BLaER1 (cell line): ENCODE measurements around the gene CCL27.
A peak's percentile ranks its signal among the peaks of the same experiment; 100 is the strongest.

Source experiments
- H3K27ac ChIP-seq: shearing (Covaris generic); formaldehyde crosslinking; 2 replicates; pipeline ENCODE4 v1.8.1; 2022
- H3K27me3 ChIP-seq: shearing (Covaris generic); formaldehyde crosslinking; 2 replicates; pipeline ENCODE4 v1.8.1; 2022
- H3K36me3 ChIP-seq: shearing (Covaris generic); formaldehyde crosslinking; 2 replicates; pipeline ENCODE4 v1.8.1; 2022
- H3K4me1 ChIP-seq: shearing (Covaris generic); formaldehyde crosslinking; 2 replicates; pipeline ENCODE4 v1.8.1; 2022
- H3K4me2 ChIP-seq: shearing (Covaris generic); formaldehyde crosslinking; 2 replicates; pipeline ENCODE4 v1.8.1; 2022
- H3K4me3 ChIP-seq: shearing (Covaris generic); formaldehyde crosslinking; 2 replicates; pipeline ENCODE4 v1.8.1; 2022
- H3K9ac ChIP-seq: shearing (Covaris generic); formaldehyde crosslinking; 2 replicates; pipeline ENCODE4 v1.8.1; 2022
- H3K9me3 ChIP-seq: shearing (Covaris generic); formaldehyde crosslinking; 2 replicates; pipeline ENCODE4 v1.8.1; 2022
- H4K20me1 ChIP-seq: shearing (Covaris generic); formaldehyde crosslinking; 2 replicates; pipeline ENCODE4 v1.8.1; 2022
- Cebpa-rat ChIP-seq: shearing (Covaris generic); IDR thresholded peaks from 2 replicates; pipeline ENCODE4 v1.8.1; 2022

Gene CCL27

DNA sequence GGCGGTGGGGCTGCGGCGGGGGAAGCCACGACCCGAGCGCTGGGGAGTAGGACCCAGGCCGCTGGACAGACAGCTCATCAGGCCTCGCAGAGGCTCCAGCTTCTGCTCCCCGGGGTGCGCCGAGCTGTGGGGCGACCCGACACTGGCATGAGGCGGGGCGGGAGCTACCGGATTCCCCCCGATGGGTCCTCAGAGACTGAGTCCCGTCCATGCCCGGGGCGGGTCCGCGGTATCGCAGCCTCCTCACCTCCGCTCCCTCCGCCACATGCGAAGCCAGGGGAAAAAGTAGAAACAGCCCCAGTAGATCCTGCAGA is 2.6 kb upstream of the CCL27 start:
- Histone ChIP-seq H3K4me3 (peak overlapping the region; percentile 68), H3K9ac (peak overlapping the region; percentile 73), H3K4me1 (peaks cover 17% of the 10 kb centered on the region), H3K27ac (no peak overlapping the region), H3K36me3 (peaks cover 8% of the 10 kb centered on the region; the same call in 1 of the 2 replicates), H3K4me2 (peak overlapping the region; percentile 98), H3K9me3 (peaks cover 5% of the 10 kb centered on the region; the same call in 1 of the 2 replicates), H3K27me3 (no peaks in the 10 kb centered on the region), H4K20me1 (no peaks in the 10 kb centered on the region)
- no peak for TF ChIP-seq Cebpa-rat

DNA sequence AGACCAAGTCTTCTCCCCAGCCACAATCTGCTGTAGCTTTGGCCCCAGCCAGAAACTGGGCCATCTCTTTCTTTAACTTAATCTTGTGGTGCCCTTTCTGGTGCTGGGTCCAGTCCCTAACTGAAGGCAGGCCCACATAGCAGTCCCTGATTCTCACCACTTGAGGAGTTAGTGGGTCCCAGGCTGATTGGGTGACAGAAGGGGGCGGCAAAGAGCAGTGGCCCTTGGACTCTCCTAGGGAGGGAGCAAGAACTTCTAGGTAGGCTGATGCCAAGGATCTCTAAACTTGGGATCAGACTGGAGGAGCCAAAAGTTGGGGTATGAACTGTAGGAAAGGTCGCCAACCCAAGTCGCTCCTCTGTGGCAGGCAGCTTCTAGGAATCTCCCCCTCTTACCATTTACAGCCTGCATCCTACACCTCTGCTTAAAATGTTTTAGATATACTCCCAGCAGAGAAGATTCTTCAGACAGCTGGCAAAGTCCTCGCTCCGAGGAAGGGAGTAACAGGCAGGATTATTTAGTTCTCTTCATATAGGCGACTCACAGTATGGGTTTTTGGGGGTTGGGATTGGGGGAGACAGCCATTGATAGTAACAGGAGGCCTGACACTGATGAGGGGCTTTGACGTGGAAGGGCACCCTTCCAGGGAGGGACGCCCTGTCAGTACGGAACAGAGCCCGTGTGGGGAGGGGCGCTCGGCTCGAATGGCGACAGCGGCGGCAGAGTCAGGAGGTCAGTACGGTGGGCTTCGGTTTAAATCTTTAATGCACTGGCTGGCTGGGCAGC is 2.0 kb upstream of the CCL27 start:
- H3K4me2 ChIP-seq, result peak overlapping the region; percentile 98
- H3K27ac ChIP-seq, result no peak overlapping the region
- no peak for TF ChIP-seq Cebpa-rat
- peak overlapping the region; percentile 73 for H3K9ac ChIP-seq
- 0 out of 2 replicates have a peak, but pooled peaks cover under 1% of the 10 kb centered on the region for H3K9me3 ChIP-seq
- H3K4me1 ChIP-seq, result peaks cover 17% of the 10 kb centered on the region
- peaks cover 13% of the 10 kb centered on the region; the same call in 1 of the 2 replicates for H3K36me3 ChIP-seq
- H4K20me1 ChIP-seq, result no peaks in the 10 kb centered on the region
- H3K4me3 ChIP-seq, result peak overlapping the region; percentile 68
- H3K27me3 ChIP-seq, result 0 out of 2 replicates have a peak, but pooled peaks cover 3% of the 10 kb centered on the region

DNA sequence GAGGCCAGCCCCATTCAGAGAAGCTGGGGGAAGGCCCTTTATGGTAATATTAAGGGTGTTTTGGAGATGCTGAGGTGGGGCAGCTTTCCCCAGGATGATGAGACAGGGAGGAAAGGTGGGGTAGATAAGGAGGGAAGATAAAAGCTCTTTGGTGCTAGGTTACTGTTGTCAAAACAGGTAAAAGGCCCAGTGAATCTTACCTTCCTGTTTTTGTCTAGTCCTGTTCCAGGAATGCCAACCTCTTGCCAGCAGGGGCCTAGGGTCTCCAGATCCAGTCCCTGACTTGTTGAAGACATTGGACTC is 797 bp upstream of the CCL27 start:
- H3K4me2 ChIP-seq, result no peak overlapping the region
- H3K4me1 ChIP-seq, result peaks cover 17% of the 10 kb centered on the region
- H3K27ac ChIP-seq, result no peak overlapping the region
- no peak for TF ChIP-seq Cebpa-rat
- H3K9me3 ChIP-seq, result no peaks in the 10 kb centered on the region
- no peaks in the 10 kb centered on the region for H4K20me1 ChIP-seq
- H3K36me3 ChIP-seq, result peaks cover 13% of the 10 kb centered on the region; the same call in 1 of the 2 replicates
- H3K9ac ChIP-seq, result no peak overlapping the region
- 0 out of 2 replicates have a peak, but pooled peaks cover 3% of the 10 kb centered on the region for H3K27me3 ChIP-seq
- H3K4me3 ChIP-seq, result no peak overlapping the region

DNA sequence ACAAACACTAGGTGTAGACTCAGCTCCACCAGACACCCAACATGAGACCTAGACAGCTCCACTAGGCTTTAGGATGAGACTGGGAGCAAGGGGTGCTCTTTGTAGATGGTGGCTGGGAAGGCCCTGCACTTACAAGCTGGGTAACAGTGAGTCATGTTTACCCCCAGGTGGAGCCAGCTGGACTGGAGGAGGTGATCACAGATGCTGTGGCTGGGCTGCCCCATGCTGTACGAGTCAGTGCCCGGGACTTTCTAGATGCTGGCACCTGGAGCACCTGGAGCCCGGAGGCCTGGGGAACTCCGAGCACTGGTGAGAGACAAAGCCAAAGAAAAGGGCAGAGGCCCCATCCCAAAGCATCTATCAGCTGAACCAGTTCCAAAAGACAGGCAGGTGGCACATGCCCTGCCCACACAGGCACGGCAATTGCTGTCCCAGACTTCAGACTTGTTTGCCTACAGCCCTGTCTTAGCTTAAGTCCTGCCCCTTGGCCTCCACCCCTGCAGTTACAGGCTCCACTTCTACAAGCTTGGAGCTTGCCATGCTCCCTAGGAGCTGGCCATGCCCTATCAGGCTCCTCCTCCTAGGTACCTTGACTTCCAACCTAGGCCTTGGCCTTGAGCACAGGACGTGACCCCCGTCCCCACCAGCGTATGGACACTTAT is 2.7 kb downstream of the CCL27 start:
- Histone ChIP-seq H3K9me3 (no peaks in the 10 kb centered on the region), H3K36me3 (peaks cover 13% of the 10 kb centered on the region; the same call in 1 of the 2 replicates), H3K4me3 (no peak overlapping the region), H3K27me3 (0 out of 2 replicates have a peak, but pooled peaks cover 3% of the 10 kb centered on the region), H3K4me1 (peaks cover 5% of the 10 kb centered on the region), H4K20me1 (no peaks in the 10 kb centered on the region), H3K9ac (no peak overlapping the region), H3K27ac (no peak overlapping the region), H3K4me2 (no peak overlapping the region)
- no peak for TF ChIP-seq Cebpa-rat

DNA sequence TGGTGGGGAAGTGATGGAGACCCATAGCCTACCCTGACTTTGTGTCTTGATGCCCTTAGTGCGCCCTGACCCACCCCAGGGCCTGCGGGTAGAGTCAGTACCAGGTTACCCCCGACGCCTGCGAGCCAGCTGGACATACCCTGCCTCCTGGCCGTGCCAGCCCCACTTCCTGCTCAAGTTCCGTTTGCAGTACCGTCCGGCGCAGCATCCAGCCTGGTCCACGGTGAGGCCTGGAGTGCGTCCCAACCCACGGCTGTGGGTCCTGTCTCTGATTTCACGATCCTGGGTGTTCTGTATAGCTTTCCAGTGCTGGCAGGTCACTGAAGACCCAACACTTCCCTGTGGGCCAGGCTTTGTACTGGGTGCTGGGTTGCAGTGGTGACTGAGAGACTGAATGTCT is 4.0 kb downstream of the CCL27 start:
- H3K27me3 ChIP-seq, result 0 out of 2 replicates have a peak, but pooled peaks cover 3% of the 10 kb centered on the region
- no peak for TF ChIP-seq Cebpa-rat
- H3K36me3 ChIP-seq, result peaks cover 13% of the 10 kb centered on the region; the same call in 1 of the 2 replicates
- H3K9me3 ChIP-seq, result no peaks in the 10 kb centered on the region
- no peak overlapping the region for H3K27ac ChIP-seq
- peaks cover 2% of the 10 kb centered on the region for H3K4me1 ChIP-seq
- H4K20me1 ChIP-seq, result no peaks in the 10 kb centered on the region
- H3K4me3 ChIP-seq, result no peak overlapping the region
- H3K4me2 ChIP-seq, result no peak overlapping the region
- no peak overlapping the region for H3K9ac ChIP-seq

DNA sequence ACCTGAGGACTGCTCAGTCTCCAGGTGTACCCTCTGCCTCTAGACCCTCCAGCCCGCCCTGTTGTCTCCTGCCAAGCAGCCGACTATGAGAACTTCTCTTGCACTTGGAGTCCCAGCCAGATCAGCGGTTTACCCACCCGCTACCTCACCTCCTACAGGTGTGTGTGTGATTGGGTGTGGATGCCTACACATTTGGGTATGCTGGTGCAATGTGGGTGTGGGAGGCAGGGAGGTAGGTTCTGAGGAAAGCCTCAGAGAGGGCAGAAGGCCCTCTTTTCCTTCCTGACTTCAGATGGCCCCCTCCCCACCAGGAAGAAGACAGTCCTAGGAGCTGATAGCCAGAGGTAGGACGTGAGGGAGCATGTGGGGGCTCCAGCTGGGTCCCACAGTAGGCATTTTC is 5.5 kb downstream of the CCL27 start:
- H3K27ac ChIP-seq, result no peak overlapping the region
- 0 out of 2 replicates have a peak, but pooled peaks cover 3% of the 10 kb centered on the region for H3K27me3 ChIP-seq
- no peaks in the 10 kb centered on the region for H4K20me1 ChIP-seq
- no peak overlapping the region for H3K9ac ChIP-seq
- H3K4me2 ChIP-seq, result no peak overlapping the region
- H3K4me1 ChIP-seq, result peaks cover 16% of the 10 kb centered on the region
- no peak overlapping the region for H3K4me3 ChIP-seq
- H3K36me3 ChIP-seq, result peaks cover 13% of the 10 kb centered on the region; the same call in 1 of the 2 replicates
- no peaks in the 10 kb centered on the region for H3K9me3 ChIP-seq
- TF ChIP-seq Cebpa-rat, result no peak

DNA sequence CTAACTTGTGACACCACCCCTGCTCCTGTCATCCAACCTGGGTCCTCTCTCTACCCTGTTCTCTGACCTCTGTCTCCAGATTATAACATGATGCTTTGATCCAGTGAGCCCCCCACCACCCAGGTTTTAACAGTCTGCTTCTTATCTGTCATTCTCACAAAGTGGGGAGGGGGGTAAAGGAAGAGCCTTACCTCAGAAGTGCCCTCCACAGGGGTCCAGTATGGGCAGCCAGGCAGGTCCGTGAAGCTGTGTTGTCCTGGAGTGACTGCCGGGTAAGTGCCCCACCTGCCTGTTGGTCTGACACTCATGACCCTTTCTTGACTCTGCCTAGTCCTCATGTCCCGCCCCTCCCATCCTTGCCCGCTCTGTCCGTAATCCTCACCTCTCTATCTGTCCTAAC is 7.1 kb downstream of the CCL27 start:
- Histone ChIP-seq H3K36me3 (peaks cover 18% of the 10 kb centered on the region), H3K4me2 (no peak overlapping the region)
- TF ChIP-seq Cebpa-rat, result no peak

DNA sequence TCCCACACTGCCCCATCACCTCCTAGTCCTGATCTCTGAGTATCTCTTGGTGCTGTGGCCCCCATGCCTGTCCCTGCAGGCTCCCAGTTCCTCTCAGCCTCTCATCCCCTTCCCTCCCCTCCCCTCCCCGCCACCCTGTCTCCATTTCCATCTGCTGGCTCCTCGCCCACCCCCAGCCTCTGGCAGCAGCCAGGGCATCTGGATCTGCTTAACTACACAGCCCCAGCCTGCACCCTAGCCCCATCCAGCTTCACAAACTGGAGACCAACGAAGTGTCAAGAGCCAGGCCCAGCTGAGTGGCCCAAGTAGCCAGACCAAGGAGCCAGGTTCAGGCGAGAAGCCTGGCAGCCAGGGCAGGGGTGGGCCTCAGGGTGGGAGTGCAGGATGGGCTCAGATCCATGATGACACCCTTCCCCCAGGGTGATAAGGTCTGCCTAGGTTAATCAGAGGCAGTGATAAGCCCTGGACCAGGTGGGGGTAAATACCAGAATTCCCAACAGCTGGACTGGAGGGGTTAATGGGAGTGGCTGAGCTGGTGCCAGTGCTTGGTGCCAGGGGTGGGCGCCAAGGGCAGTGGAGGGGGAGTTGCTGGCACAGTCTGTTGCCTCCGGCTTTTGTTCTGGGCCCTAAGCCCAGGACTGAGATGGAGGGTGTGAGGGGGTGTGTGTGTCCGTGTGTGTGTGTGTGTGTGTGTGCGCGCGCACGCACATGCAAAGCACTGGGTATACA is 8.0 kb downstream of the CCL27 start:
- Histone ChIP-seq H3K4me3 (no peak overlapping the region), H3K9ac (no peak overlapping the region)

More for the DNA sequence above, 7.1 kb downstream of the CCL27 start:
- H3K4me1 ChIP-seq, result peaks cover 16% of the 10 kb centered on the region
- H3K4me3 ChIP-seq, result no peak overlapping the region
- no peaks in the 10 kb centered on the region for H4K20me1 ChIP-seq
- no peak overlapping the region for H3K27ac ChIP-seq
- no peak overlapping the region for H3K9ac ChIP-seq
- no peaks in the 10 kb centered on the region for H3K9me3 ChIP-seq
- H3K27me3 ChIP-seq, result 0 out of 2 replicates have a peak, but pooled peaks cover 3% of the 10 kb centered on the region

DNA sequence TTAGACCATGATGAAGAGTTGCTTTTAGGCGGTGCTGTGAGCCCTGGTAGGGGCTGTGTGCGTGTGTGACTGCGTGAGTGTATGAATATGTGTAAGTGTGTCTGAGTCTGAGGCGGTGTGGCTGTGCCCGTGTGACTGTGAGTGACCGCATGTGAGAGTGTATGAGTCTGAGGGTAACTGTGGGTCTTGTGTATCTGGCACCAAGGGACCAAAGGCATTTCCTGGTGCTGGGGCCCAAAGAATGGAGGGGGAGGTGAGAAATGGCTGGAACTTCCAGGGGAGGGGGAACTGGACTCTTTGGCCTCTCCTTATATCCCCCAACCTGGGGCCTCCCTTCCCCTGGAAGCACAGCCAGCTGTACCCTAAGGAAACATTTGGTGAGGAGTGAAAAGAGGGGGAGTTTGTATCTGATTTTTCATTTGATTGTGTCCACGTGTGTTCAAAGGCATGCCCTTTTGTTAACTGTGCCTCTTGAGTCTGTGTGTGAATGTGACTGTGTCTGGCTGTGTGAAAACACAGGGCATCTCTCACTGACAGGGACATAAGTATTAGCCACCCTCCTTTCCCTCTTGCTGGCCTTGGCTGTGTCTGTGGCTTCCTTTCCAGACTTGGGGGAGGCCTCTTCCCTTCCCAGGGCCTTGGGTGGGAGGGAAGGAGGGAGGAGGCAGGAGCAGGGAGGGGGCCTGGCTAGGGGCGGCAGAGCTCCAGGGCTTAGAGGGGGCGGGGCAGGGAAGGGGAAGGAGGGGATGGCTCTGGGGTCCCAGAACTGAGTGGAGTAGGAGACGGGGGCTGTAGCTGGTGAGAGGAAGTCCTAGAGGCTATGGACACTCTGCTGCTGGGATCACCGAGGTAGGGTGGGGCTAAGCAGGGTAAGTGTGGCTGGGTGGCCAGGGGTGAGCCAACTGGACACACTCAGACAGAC is 9.0 kb downstream of the CCL27 start:
- no peak overlapping the region for H3K27ac ChIP-seq
- 0 out of 2 replicates have a peak, but pooled peaks cover 5% of the 10 kb centered on the region for H4K20me1 ChIP-seq
- no peak overlapping the region for H3K4me3 ChIP-seq
- H3K27me3 ChIP-seq, result no peaks in the 10 kb centered on the region
- H3K9ac ChIP-seq, result no peak overlapping the region
- no peak for TF ChIP-seq Cebpa-rat
- H3K9me3 ChIP-seq, result no peaks in the 10 kb centered on the region
- H3K36me3 ChIP-seq, result peaks cover 29% of the 10 kb centered on the region
- H3K4me2 ChIP-seq, result peak overlapping the region; percentile 1; the same call in 1 of the 2 replicates
- peaks cover 22% of the 10 kb centered on the region for H3K4me1 ChIP-seq

More for the DNA sequence above, 8.0 kb downstream of the CCL27 start:
- no peak for TF ChIP-seq Cebpa-rat
- Histone ChIP-seq H4K20me1 (no peaks in the 10 kb centered on the region), H3K36me3 (peaks cover 18% of the 10 kb centered on the region), H3K4me2 (no peak overlapping the region), H3K4me1 (peaks cover 16% of the 10 kb centered on the region), H3K27me3 (no peaks in the 10 kb centered on the region), H3K9me3 (no peaks in the 10 kb centered on the region), H3K27ac (no peak overlapping the region)
